ENCODE results near the gene MAPK10. TPM values are rescaled to one million over a fixed set of nuclear protein-coding genes. Genes with fewer than 3 reads are reported as not detected.

The MAPK10 gene
- polyA plus RNA-seq, 1 donor: 18.9 TPM

DNA sequence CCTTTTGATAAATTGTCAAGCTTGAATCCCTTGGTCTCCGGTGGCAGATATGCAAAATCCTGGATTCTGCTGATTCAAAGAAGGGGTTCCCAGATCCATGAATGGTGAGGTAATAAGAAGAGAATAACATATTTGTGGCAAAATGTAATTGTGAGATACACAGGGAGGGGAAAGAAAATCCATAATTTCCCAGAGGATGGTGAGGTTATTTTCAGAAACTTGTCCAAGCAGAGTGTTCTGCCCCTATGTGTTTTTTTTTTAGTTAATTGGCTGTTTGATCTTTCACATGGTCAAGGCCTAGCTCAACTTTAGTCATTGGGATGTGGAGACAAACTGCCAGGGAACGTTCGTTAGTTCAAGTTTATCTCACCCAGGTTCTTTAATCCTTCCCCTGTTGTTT lies 408.8 kb downstream of the MAPK10 start:
- H3K36me3 ChIP-seq (ENCODE audit: control insufficient read depth, insufficient read depth, low read length): no peaks in the 10 kb centered on the region
- WGBS (ENCODE audit: insufficient coverage, low lambda C conversion rate): 100% methylated on average over 1 of the region's 3 CpGs
- no peaks in the 10 kb centered on the region for H3K4me1 ChIP-seq (ENCODE audit: control insufficient read depth, insufficient read depth, low read length)
- H3K27ac ChIP-seq (ENCODE audit: low read length): no peak overlapping the region
- H3K9me3 ChIP-seq (ENCODE audit: control insufficient read depth, low read depth, low read length): no peaks in the 10 kb centered on the region
- H3K27me3 ChIP-seq (ENCODE audit: control insufficient read depth, insufficient read depth, low read length): no peaks in the 10 kb centered on the region
- no peak overlapping the region for H3K4me3 ChIP-seq (ENCODE audit: low read length)
- no peak for DNase-seq

DNA sequence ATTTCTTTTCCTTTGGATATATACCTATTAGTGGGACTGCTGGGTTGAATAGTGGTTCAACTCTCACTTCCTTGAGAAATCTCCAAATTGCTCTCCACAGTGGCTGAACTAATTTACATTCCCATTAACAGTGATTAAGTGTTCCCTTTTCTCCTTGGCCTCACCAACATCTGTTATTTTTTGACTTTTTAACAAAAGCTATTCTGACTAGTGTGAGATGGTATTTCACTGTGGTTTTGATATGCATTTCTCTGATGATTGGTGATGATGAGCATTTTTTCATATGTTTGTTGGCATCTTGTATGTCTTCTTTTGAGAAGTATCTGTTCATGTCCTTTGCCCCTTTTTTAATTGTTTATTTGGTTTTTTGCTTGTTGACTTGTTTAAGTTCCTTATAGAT lies 413.0 kb downstream of the MAPK10 start:
- Histone ChIP-seq H3K4me1 (ENCODE audit: control insufficient read depth, insufficient read depth, low read length) (no peaks in the 10 kb centered on the region), H3K27me3 (ENCODE audit: control insufficient read depth, insufficient read depth, low read length) (no peaks in the 10 kb centered on the region), H3K27ac (ENCODE audit: low read length) (no peak overlapping the region), H3K36me3 (ENCODE audit: control insufficient read depth, insufficient read depth, low read length) (no peaks in the 10 kb centered on the region), H3K4me3 (ENCODE audit: low read length) (no peak overlapping the region), H3K9me3 (ENCODE audit: control insufficient read depth, low read depth, low read length) (no peaks in the 10 kb centered on the region)
- DNase-seq: no peak

DNA sequence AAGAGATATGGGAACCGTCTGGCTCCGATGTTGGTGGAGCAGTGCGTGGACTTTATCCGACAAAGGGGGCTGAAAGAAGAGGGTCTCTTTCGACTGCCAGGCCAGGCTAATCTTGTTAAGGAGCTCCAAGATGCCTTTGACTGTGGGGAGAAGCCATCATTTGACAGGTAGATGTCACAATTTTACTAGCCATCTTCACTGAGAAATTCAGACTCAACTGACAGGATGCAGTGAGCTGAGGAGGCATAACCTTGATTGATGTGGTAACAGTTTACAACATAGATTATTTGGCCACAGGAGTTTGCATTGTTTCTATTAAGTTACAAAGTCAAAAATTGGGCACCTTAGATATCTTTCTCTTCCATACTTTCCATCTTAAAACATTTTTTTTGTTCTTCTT lies 417.7 kb downstream of the MAPK10 start:
- no CpG with 5 or more reads among the region's 5 CpGs for WGBS (ENCODE audit: insufficient coverage, low lambda C conversion rate)

DNA sequence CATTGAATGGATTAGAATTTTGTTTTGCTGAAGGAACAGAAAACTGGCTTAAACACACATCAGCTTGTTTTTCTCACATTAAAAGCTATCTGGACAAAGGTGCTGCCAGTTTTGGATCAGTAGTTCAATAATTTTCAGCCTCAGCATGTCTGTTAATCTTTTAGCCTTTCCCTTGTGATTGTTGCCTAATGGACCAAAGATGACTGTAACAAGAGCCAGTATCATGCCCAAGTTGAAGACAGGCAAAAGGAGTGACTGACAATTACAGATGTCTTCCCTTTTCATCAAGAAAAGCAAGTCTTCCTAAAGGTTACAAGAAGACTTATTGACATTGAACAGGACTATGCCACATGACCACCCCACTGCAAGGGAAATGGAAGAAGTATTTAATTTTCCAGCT lies 419.7 kb downstream of the MAPK10 start:
- peaks cover 5% of the 10 kb centered on the region for H3K4me1 ChIP-seq (ENCODE audit: control insufficient read depth, insufficient read depth, low read length)
- no peaks in the 10 kb centered on the region for H3K27me3 ChIP-seq (ENCODE audit: control insufficient read depth, insufficient read depth, low read length)
- no peaks in the 10 kb centered on the region for H3K9me3 ChIP-seq (ENCODE audit: control insufficient read depth, low read depth, low read length)
- H3K27ac ChIP-seq (ENCODE audit: low read length): no peak overlapping the region
- no peak overlapping the region for H3K4me3 ChIP-seq (ENCODE audit: low read length)
- H3K36me3 ChIP-seq (ENCODE audit: control insufficient read depth, insufficient read depth, low read length): no peaks in the 10 kb centered on the region
- no peak for DNase-seq

More for the DNA sequence above, 417.7 kb downstream of the MAPK10 start:
- Histone ChIP-seq H3K36me3 (ENCODE audit: control insufficient read depth, insufficient read depth, low read length) (no peaks in the 10 kb centered on the region), H3K27me3 (ENCODE audit: control insufficient read depth, insufficient read depth, low read length) (no peaks in the 10 kb centered on the region), H3K27ac (ENCODE audit: low read length) (no peak overlapping the region), H3K4me3 (ENCODE audit: low read length) (no peak overlapping the region), H3K4me1 (ENCODE audit: control insufficient read depth, insufficient read depth, low read length) (peaks cover 5% of the 10 kb centered on the region), H3K9me3 (ENCODE audit: control insufficient read depth, low read depth, low read length) (no peaks in the 10 kb centered on the region)
- no peak for DNase-seq

Other genes starting within 250 kb of the MAPK10 start
- gene PTPN13, start 234.3 kb upstream of the MAPK10 start, polyA plus RNA-seq: 6.1 TPM

Measured in large intestine (tissue), 3 donors.